ENCODE measurements around the gene FGF18.

GRCh38 chr5:171418316-171418981, 998 bp upstream of the FGF18 start:
- TF ChIP-seq CTCF (IDR thresholded peaks at IDR 0.05), result peak; percentile 88 to 99 (median 89)
- TF ChIP-seq POLR2A (IDR thresholded peaks at IDR 0.05; ENCODE audit: low read depth), result no peak
- peak in 1 of 2 donors; percentile 20 for TF ChIP-seq POLR2AphosphoS5 (IDR thresholded peaks at IDR 0.05)
- no peak for TF ChIP-seq EP300 (IDR thresholded peaks at IDR 0.05)
